CD14-positive monocyte (primary cell): ENCODE results near the gene ATP8A1. TPM values are rescaled to one million over a fixed set of nuclear protein-coding genes. Genes with fewer than 3 reads are reported as not detected.

Experiments used
- DNase-seq, 3 donors: peaks; one replicate each; pipeline ENCODE4 v3.0.0-alpha.2; 2011 to 2022
- H2AFZ ChIP-seq: 2 replicates; pipeline ENCODE4 v1.6.0; 2012; ENCODE audit warnings: mild to moderate bottlenecking, low read depth, low read length, inconsistent platforms; ENCODE audit not compliant: insufficient read depth, poor library complexity, severe bottlenecking
- H3K27ac ChIP-seq, 2 donors: 1 replicate in 1 of 2; 2 replicates in 1 of 2; pipeline ENCODE4 v1.5.1; 2012 to 2013; ENCODE audit warnings: low read length in 2 of 2, control low read depth in 1 of 2, inconsistent platforms in 1 of 2, low read depth in 1 of 2, mild to moderate bottlenecking in 1 of 2
- H3K27me3 ChIP-seq, 2 donors: one replicate each; pipeline versions ENCODE4 v1.6.0 to v1.6.1; 2011 to 2013; ENCODE audit warnings: low read length in 2 of 2; ENCODE audit not compliant: control insufficient read depth in 2 of 2, insufficient read depth in 2 of 2
- H3K36me3 ChIP-seq, 2 donors: replicated peaks in 1 of 2; 1 replicate in 1 of 2; 2 replicates in 1 of 2; pipeline versions ENCODE4 v1.5.1 to v1.6.1; 2012 to 2013; ENCODE audit warnings: low read length in 2 of 2, control low read depth in 1 of 2, inconsistent platforms in 1 of 2, mild to moderate bottlenecking in 1 of 2; ENCODE audit not compliant: insufficient read depth in 2 of 2, control insufficient read depth in 1 of 2
- H3K4me1 ChIP-seq, 2 donors: 1 replicate in 1 of 2; 2 replicates in 1 of 2; pipeline versions ENCODE4 v1.5.1 to v1.6.1; 2012 to 2013; ENCODE audit warnings: low read length in 2 of 2, control low read depth in 1 of 2, inconsistent platforms in 1 of 2, mild to moderate bottlenecking in 1 of 2, moderate library complexity in 1 of 2; ENCODE audit not compliant: insufficient read depth in 2 of 2, control insufficient read depth in 1 of 2
- H3K4me2 ChIP-seq: replicated peaks from 2 replicates; pipeline ENCODE3; 2012; ENCODE audit warnings: low read length, moderate library complexity, mild to moderate bottlenecking; ENCODE audit not compliant: poor library complexity, severe bottlenecking; ENCODE audit errors: extremely low read depth
- H3K4me3 ChIP-seq, 3 experiments: fragments of 200-600 bp in 1 of 3; sonication (generic) in 1 of 3; replicated peaks in 1 of 3; 1 replicate in 2 of 3; 2 replicates in 1 of 3; pipeline ENCODE4 v1.5.1; 2011 to 2013; ENCODE audit warnings: low read length in 3 of 3, mild to moderate bottlenecking in 3 of 3, control low read depth in 2 of 3, low read depth in 2 of 3, inconsistent platforms in 1 of 3, moderate library complexity in 1 of 3
- H3K79me2 ChIP-seq: 2 replicates; pipeline ENCODE4 v1.6.0; 2012; ENCODE audit warnings: mild to moderate bottlenecking, control low read depth, inconsistent platforms, low read length, moderate library complexity; ENCODE audit not compliant: insufficient read depth
- H3K9ac ChIP-seq: 2 replicates; pipeline ENCODE4 v1.6.0; 2017; ENCODE audit warnings: low read length, mild to moderate bottlenecking; ENCODE audit not compliant: insufficient read depth, poor library complexity, severe bottlenecking
- H3K9me3 ChIP-seq, 2 donors: replicated peaks in 1 of 2; 1 replicate in 1 of 2; 2 replicates in 1 of 2; pipeline versions ENCODE4 v1.5.1 to v1.6.1; 2012 to 2013; ENCODE audit warnings: low read length in 2 of 2, control low read depth in 1 of 2; ENCODE audit not compliant: control insufficient read depth in 1 of 2, insufficient read depth in 1 of 2
- H4K20me1 ChIP-seq: 2 replicates; pipeline ENCODE4 v1.6.0; 2012; ENCODE audit warnings: mild to moderate bottlenecking, low read length, control low read depth, moderate library complexity; ENCODE audit not compliant: insufficient read depth
- H3K27ac Mint-ChIP-seq, 7 donors: one replicate each; pipeline ENCODE4 v1.8.0; 2020; ENCODE audit warnings: mild to moderate bottlenecking in 7 of 7, mixed read lengths in 7 of 7, moderate library complexity in 6 of 7, inconsistent platforms in 2 of 7
- H3K27me3 Mint-ChIP-seq, 3 donors: one replicate each; pipeline ENCODE4 v1.8.0; 2021 to 2022; ENCODE audit warnings: low read depth in 3 of 3, mild to moderate bottlenecking in 3 of 3, mixed read lengths in 3 of 3, moderate library complexity in 3 of 3, inconsistent platforms in 1 of 3
- H3K36me3 Mint-ChIP-seq, 2 donors: one replicate each; pipeline ENCODE4 v1.8.0; 2020; ENCODE audit warnings: mixed read lengths in 2 of 2, inconsistent platforms in 1 of 2, mild to moderate bottlenecking in 1 of 2
- H3K4me1 Mint-ChIP-seq: one replicate; pipeline ENCODE4 v1.8.0; 2020; ENCODE audit warnings: mild to moderate bottlenecking, mixed read lengths
- H3K4me3 Mint-ChIP-seq, 2 donors: one replicate each; pipeline ENCODE4 v1.8.0; 2020; ENCODE audit warnings: mild to moderate bottlenecking in 2 of 2, mixed read lengths in 2 of 2, moderate library complexity in 1 of 2
- H3K9me3 Mint-ChIP-seq, 7 donors: one replicate each; pipeline ENCODE4 v1.8.0; 2020 to 2022; ENCODE audit warnings: mixed read lengths in 7 of 7, mild to moderate bottlenecking in 6 of 7, moderate library complexity in 6 of 7, inconsistent platforms in 2 of 7
- CTCF ChIP-seq: fragments of 200-600 bp; IDR thresholded peaks from one replicate; pipeline ENCODE4 v1.8.0; 2022; ENCODE audit warnings: antibody characterized with exemption, mild to moderate bottlenecking
- WGBS: methylation state at CpG from one replicate; pipeline ENCODE4 v1.1.5; 2013; ENCODE audit warnings: missing lambda C conversion rate; ENCODE audit not compliant: insufficient coverage; 5-methylcytosine and 5-hydroxymethylcytosine counted together
- intact Hi-C, 2 donors: fragments of 100-400 bp; cut with micrococcal nuclease; formaldehyde crosslinking; loops; one replicate each; pipeline versions ENCODE4 v1.15.0 to v1.15.1; 2023
- polyA plus RNA-seq, 3 donors: library from polyadenylated mRNA; depleted of rRNA in 1 of 3; unstranded in 2 of 3; stranded (reverse) in 1 of 3; fragments of 300-500 nt in 2 of 3; fragments of >200 nt in 1 of 3; fragmentation: Illumina TruSeq in 2 of 3; gene quantifications; 1 replicate in 2 of 3; 2 replicates in 1 of 3; pipeline ENCODE4 v1.2.3, GENCODE V29; 2012 to 2021

ATP8A1 gene
- polyA plus RNA-seq, 3 donors: 2.2 to 10.8 (median 3.2) TPM

GRCh38 chr4:42573249-42573648 is 83.7 kb downstream of the ATP8A1 start:
- no peak overlapping the region for H3K27ac Mint-ChIP-seq
- Histone ChIP-seq H3K79me2 (no peaks in the 10 kb centered on the region), H3K4me2 (no peak overlapping the region), H3K4me3 (no peak overlapping the region), H3K27ac (no peak overlapping the region), H2AFZ (no peak overlapping the region), H3K4me1 (no peaks in the 10 kb centered on the region), H4K20me1 (no peaks in the 10 kb centered on the region), H3K9me3 (no peaks in the 10 kb centered on the region), H3K9ac (no peak overlapping the region), H3K27me3 (no peaks in the 10 kb centered on the region), H3K36me3 (peaks cover 0 to 5% of the 10 kb centered on the region in 2 donors)
- TF ChIP-seq CTCF: no peak
- intact Hi-C loops: loop anchor here in 1 of 2 donors (5.0 kb wide), 1 partner anchor 289 kb away; no protein-coding TSS in a partner anchor
- no peaks in the 10 kb centered on the region for H3K27me3 Mint-ChIP-seq
- no peak overlapping the region for H3K4me3 Mint-ChIP-seq
- peaks cover 7 to 15% of the 10 kb centered on the region in 2 donors for H3K36me3 Mint-ChIP-seq
- no peaks in the 10 kb centered on the region for H3K4me1 Mint-ChIP-seq
- no peak for DNase-seq
- H3K9me3 Mint-ChIP-seq: no peaks in the 10 kb centered on the region
- no CpG with 5 or more reads among the region's 4 CpGs for WGBS

- H3K27me3 Mint-ChIP-seq: no peaks in the 10 kb centered on the region
- no peak overlapping the region for H3K4me3 Mint-ChIP-seq
- no peak for TF ChIP-seq CTCF
- WGBS: 100% methylated on average over 1 of the region's 1 CpG
- Histone ChIP-seq H3K36me3 (no peaks in the 10 kb centered on the region), H3K27me3 (no peaks in the 10 kb centered on the region), H3K27ac (no peak overlapping the region), H3K9ac (no peak overlapping the region), H3K4me2 (no peak overlapping the region), H2AFZ (no peak overlapping the region), H3K4me1 (no peaks in the 10 kb centered on the region), H3K9me3 (no peaks in the 10 kb centered on the region), H3K79me2 (no peaks in the 10 kb centered on the region), H4K20me1 (no peaks in the 10 kb centered on the region), H3K4me3 (no peak overlapping the region)
- intact Hi-C loops: loop anchor here in 1 of 2 donors (5.0 kb wide), 1 partner anchor 292 kb away; no protein-coding TSS in a partner anchor
- DNase-seq: no peak
- no peaks in the 10 kb centered on the region for H3K4me1 Mint-ChIP-seq
- H3K27ac Mint-ChIP-seq: no peak overlapping the region
- peaks cover 3 to 9% of the 10 kb centered on the region in 2 donors for H3K36me3 Mint-ChIP-seq
- H3K9me3 Mint-ChIP-seq: no peaks in the 10 kb centered on the region
Observed at GRCh38 chr4:42570221-42570620, 86.7 kb downstream of the ATP8A1 start.
